ENCODE measurements around the gene FSCN2. TPM values are rescaled to one million over a fixed set of nuclear protein-coding genes. Genes with fewer than 3 reads are reported as not detected.

Gene FSCN2
- polyA plus RNA-seq, 1 donor, result 1.7 TPM

GRCh38 chr17:81512562-81513371, 15.4 kb upstream of the FSCN2 start, which contains the start of gene ACTG1:
ACTG1 (minus strand) TSS chr17:81512799; CDS start chr17:81512354, 445 bp downstream.
- DNase-seq, result peak; percentile 92

- DNase-seq, result no peak
Observed at GRCh38 chr17:81513372-81513752, 14.8 kb upstream of the FSCN2 start.

- DNase-seq, result peak; percentile 67
Observed at GRCh38 chr17:81513753-81514488, 14.3 kb upstream of the FSCN2 start.

GRCh38 chr17:81514489-81514738, 13.8 kb upstream of the FSCN2 start:
- no peak for DNase-seq

GRCh38 chr17:81514739-81515529, 13.2 kb upstream of the FSCN2 start:
- DNase-seq, result peak; percentile 78

- DNase-seq, result no peak
Observed at GRCh38 chr17:81515530-81516041, 12.6 kb upstream of the FSCN2 start.

GRCh38 chr17:81516439-81516838, 11.7 kb upstream of the FSCN2 start:
- no peak for DNase-seq

- no peak for DNase-seq
Observed at GRCh38 chr17:81517009-81517338, 11.2 kb upstream of the FSCN2 start.

GRCh38 chr17:81517339-81518112, 10.7 kb upstream of the FSCN2 start:
- DNase-seq, result no peak

GRCh38 chr17:81518113-81518784, 9.9 kb upstream of the FSCN2 start:
- DNase-seq, result no peak

GRCh38 chr17:81518785-81519283, 9.3 kb upstream of the FSCN2 start:
- no peak for DNase-seq

GRCh38 chr17:81519284-81520020, 8.7 kb upstream of the FSCN2 start:
- no peak for DNase-seq

- DNase-seq, result no peak
Observed at GRCh38 chr17:81520021-81520901, 7.9 kb upstream of the FSCN2 start.

GRCh38 chr17:81522491-81523401, 5.4 kb upstream of the FSCN2 start:
- DNase-seq, result peak; percentile 84

- no peak for DNase-seq
Observed at GRCh38 chr17:81523402-81524038, 4.7 kb upstream of the FSCN2 start.

- no peak for DNase-seq
Observed at GRCh38 chr17:81524039-81524864, 3.9 kb upstream of the FSCN2 start.

GRCh38 chr17:81524865-81525159, 3.4 kb upstream of the FSCN2 start:
- no peak for DNase-seq
